ENCODE results near the gene HEYL. TPM values are rescaled to one million over a fixed set of nuclear protein-coding genes. Genes with fewer than 3 reads are reported as not detected.

The HEYL gene
- total RNA-seq, 2 donors from 2014 or later, result 28.1 to 35.4 TPM

- H3K27me3 ChIP-seq, result no peaks in the 10 kb centered on the region
- TF ChIP-seq, protein P1, sequence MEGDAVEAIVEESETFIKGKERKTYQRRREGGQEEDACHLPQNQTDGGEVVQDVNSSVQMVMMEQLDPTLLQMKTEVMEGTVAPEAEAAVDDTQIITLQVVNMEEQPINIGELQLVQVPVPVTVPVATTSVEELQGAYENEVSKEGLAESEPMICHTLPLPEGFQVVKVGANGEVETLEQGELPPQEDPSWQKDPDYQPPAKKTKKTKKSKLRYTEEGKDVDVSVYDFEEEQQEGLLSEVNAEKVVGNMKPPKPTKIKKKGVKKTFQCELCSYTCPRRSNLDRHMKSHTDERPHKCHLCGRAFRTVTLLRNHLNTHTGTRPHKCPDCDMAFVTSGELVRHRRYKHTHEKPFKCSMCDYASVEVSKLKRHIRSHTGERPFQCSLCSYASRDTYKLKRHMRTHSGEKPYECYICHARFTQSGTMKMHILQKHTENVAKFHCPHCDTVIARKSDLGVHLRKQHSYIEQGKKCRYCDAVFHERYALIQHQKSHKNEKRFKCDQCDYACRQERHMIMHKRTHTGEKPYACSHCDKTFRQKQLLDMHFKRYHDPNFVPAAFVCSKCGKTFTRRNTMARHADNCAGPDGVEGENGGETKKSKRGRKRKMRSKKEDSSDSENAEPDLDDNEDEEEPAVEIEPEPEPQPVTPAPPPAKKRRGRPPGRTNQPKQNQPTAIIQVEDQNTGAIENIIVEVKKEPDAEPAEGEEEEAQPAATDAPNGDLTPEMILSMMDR (IDR thresholded peaks at IDR 0.05), result no peak
- peaks cover 0 to 9% of the 10 kb centered on the region in 2 donors for H3K4me1 ChIP-seq
- H3K4me3 ChIP-seq, result no peak overlapping the region
- DNase-seq (ENCODE audit: low spot score), result no peak
- H3K9me3 ChIP-seq, result no peaks in the 10 kb centered on the region
- H3K36me3 ChIP-seq, result no peaks in the 10 kb centered on the region
- no peak overlapping the region for H3K27ac ChIP-seq
Measured at GRCh38 chr1:39684313-39684664, 44.8 kb upstream of the HEYL start.

GRCh38 chr1:39683591-39684312, 44.3 kb upstream of the HEYL start:
- DNase-seq (ENCODE audit: low spot score), result no peak
- H3K36me3 ChIP-seq, result no peaks in the 10 kb centered on the region
- TF ChIP-seq, protein P1 (IDR thresholded peaks at IDR 0.05), result no peak
- peaks cover 0 to 9% of the 10 kb centered on the region in 2 donors for H3K4me1 ChIP-seq
- H3K4me3 ChIP-seq, result peak overlapping the region in 1 of 2 donors; percentile 24
- no peak overlapping the region for H3K27ac ChIP-seq
- H3K9me3 ChIP-seq, result no peaks in the 10 kb centered on the region
- no peaks in the 10 kb centered on the region for H3K27me3 ChIP-seq

- Histone ChIP-seq H3K27me3 (no peaks in the 10 kb centered on the region), H3K36me3 (no peaks in the 10 kb centered on the region), H3K9me3 (no peaks in the 10 kb centered on the region), H3K4me1 (peaks cover 0 to 9% of the 10 kb centered on the region in 2 donors), H3K27ac (no peak overlapping the region), H3K4me3 (no peak overlapping the region)
- no peak for DNase-seq (ENCODE audit: low spot score)
- TF ChIP-seq, protein P1 (IDR thresholded peaks at IDR 0.05), result no peak
Measured at GRCh38 chr1:39681999-39682398, 42.6 kb upstream of the HEYL start.

DNA sequence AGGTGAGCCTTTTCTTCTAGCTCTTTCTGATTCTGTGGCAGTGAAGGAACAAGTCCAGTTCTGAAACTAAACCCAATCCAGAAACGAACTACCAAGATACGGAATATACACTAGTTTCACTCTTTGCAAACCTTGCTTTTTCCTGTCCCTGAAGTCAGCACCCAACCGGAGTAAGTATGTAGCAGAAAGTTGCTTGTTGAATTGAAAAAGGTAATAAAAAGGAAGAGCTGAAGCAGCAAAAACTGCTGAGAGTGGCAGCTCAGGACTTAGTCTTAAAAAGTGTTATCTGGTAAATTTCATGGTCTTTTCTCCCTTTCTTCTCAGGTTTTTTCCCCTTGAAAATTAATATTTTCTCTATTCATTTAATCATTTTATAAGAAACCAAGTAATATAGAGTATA, 41.9 kb upstream of the HEYL start:
- no peak overlapping the region for H3K4me3 ChIP-seq
- H3K4me1 ChIP-seq, result peaks cover 0 to 9% of the 10 kb centered on the region in 2 donors
- H3K27me3 ChIP-seq, result no peaks in the 10 kb centered on the region
- TF ChIP-seq, protein P1 (IDR thresholded peaks at IDR 0.05), result no peak
- no peak for DNase-seq (ENCODE audit: low spot score)
- H3K27ac ChIP-seq, result no peak overlapping the region
- H3K9me3 ChIP-seq, result no peaks in the 10 kb centered on the region
- no peaks in the 10 kb centered on the region for H3K36me3 ChIP-seq

GRCh38 chr1:39680751-39681150, 41.3 kb upstream of the HEYL start:
- Histone ChIP-seq H3K36me3 (no peaks in the 10 kb centered on the region), H3K4me3 (no peak overlapping the region), H3K27me3 (no peaks in the 10 kb centered on the region), H3K4me1 (peaks cover 0 to 9% of the 10 kb centered on the region in 2 donors), H3K9me3 (no peaks in the 10 kb centered on the region), H3K27ac (no peak overlapping the region)
- no peak for DNase-seq (ENCODE audit: low spot score)
- TF ChIP-seq, protein P1 (IDR thresholded peaks at IDR 0.05), result no peak

- Histone ChIP-seq H3K27me3 (no peaks in the 10 kb centered on the region), H3K27ac (no peak overlapping the region), H3K4me1 (peaks cover 0 to 9% of the 10 kb centered on the region in 2 donors), H3K36me3 (no peaks in the 10 kb centered on the region), H3K4me3 (no peak overlapping the region), H3K9me3 (no peaks in the 10 kb centered on the region)
- DNase-seq (ENCODE audit: low spot score), result no peak
- TF ChIP-seq, protein P1 (IDR thresholded peaks at IDR 0.05), result no peak
Measured at GRCh38 chr1:39679821-39680220, 40.4 kb upstream of the HEYL start.

Measured in right atrium auricular region (tissue), 2 donors.